MM.1S (cell line): ENCODE measurements around the gene CCN2.

Experiments used
- DNase-seq: peaks from one replicate; pipeline ENCODE4 v3.0.0-alpha.2; 2015
- H2AFZ ChIP-seq: fragments of 300-600 bp; sonication (generic); 2 replicates; pipeline ENCODE4 v1.6.0; 2016; ENCODE audit warnings: antibody characterized with exemption, low read length
- H3F3A ChIP-seq: fragments of 300-600 bp; sonication (generic); 2 replicates; pipeline ENCODE4 v1.6.1; 2016; ENCODE audit warnings: mild to moderate bottlenecking, antibody characterized with exemption, low read length, moderate library complexity, mixed read lengths; ENCODE audit not compliant: insufficient read depth
- H3K27ac ChIP-seq: fragments of 300-600 bp; sonication (generic); 2 replicates; pipeline ENCODE4 v1.5.1; 2016; ENCODE audit warnings: mild to moderate bottlenecking, low read length
- H3K27me3 ChIP-seq: fragments of 300-600 bp; sonication (generic); replicated peaks from 2 replicates; pipeline ENCODE4 v1.6.0; 2016; ENCODE audit warnings: low read length; ENCODE audit not compliant: insufficient read depth
- H3K36me3 ChIP-seq: fragments of 300-600 bp; sonication (generic); replicated peaks from 2 replicates; pipeline ENCODE4 v1.6.1; 2016; ENCODE audit warnings: mild to moderate bottlenecking, low read length, mixed read lengths; ENCODE audit not compliant: insufficient read depth
- H3K4me1 ChIP-seq: fragments of 300-600 bp; sonication (generic); 2 replicates; pipeline ENCODE4 v1.6.1; 2016; ENCODE audit warnings: low read length, mixed read lengths
- H3K4me2 ChIP-seq: fragments of 300-600 bp; sonication (generic); 2 replicates; pipeline ENCODE4 v1.6.0; 2016; ENCODE audit warnings: low read depth, low read length
- H3K4me3 ChIP-seq: fragments of 300-600 bp; sonication (generic); 2 replicates; pipeline ENCODE4 v1.5.1; 2016; ENCODE audit warnings: low read length, mixed read lengths
- H3K79me2 ChIP-seq: fragments of 300-600 bp; sonication (generic); 2 replicates; pipeline ENCODE4 v1.6.1; 2016; ENCODE audit warnings: mixed run types, low read length, mixed read lengths
- H3K9ac ChIP-seq: fragments of 300-600 bp; sonication (generic); 2 replicates; pipeline ENCODE4 v1.6.1; 2016; ENCODE audit warnings: low read length, mixed read lengths
- H3K9me2 ChIP-seq: fragments of 300-600 bp; sonication (generic); replicated peaks from 2 replicates; pipeline ENCODE4 v1.6.1; 2016; ENCODE audit warnings: mild to moderate bottlenecking, low read length, mixed read lengths; ENCODE audit not compliant: insufficient read depth
- H3K9me3 ChIP-seq: fragments of 300-600 bp; sonication (generic); replicated peaks from 2 replicates; pipeline ENCODE4 v1.6.1; 2016; ENCODE audit warnings: mild to moderate bottlenecking, low read length, mixed read lengths; ENCODE audit not compliant: insufficient read depth
- H4K20me1 ChIP-seq: fragments of 300-600 bp; sonication (generic); 2 replicates; pipeline ENCODE4 v1.6.1; 2016; ENCODE audit warnings: mild to moderate bottlenecking, low read length, moderate library complexity, mixed read lengths; ENCODE audit not compliant: insufficient read depth
- EZH2 ChIP-seq: fragments of 300-600 bp; sonication (generic); optimal IDR thresholded peaks from 2 replicates; pipeline ENCODE3; 2017; ENCODE audit warnings: low read depth, mild to moderate bottlenecking, antibody characterized with exemption, low read length, mixed read lengths
- EZH2phosphoT487 ChIP-seq: fragments of 300-600 bp; sonication (generic); IDR thresholded peaks from 2 replicates; pipeline ENCODE4 v1.6.1; 2018; ENCODE audit warnings: antibody characterized with exemption, low read length
- TF ChIP-seq, protein P1 (sequence below): fragments of 300-600 bp; sonication (generic); IDR thresholded peaks from 2 replicates; pipeline ENCODE4 v1.5.1; 2016; ENCODE audit warnings: antibody characterized with exemption, low read length, mixed read lengths

The CCN2 gene

DNA sequence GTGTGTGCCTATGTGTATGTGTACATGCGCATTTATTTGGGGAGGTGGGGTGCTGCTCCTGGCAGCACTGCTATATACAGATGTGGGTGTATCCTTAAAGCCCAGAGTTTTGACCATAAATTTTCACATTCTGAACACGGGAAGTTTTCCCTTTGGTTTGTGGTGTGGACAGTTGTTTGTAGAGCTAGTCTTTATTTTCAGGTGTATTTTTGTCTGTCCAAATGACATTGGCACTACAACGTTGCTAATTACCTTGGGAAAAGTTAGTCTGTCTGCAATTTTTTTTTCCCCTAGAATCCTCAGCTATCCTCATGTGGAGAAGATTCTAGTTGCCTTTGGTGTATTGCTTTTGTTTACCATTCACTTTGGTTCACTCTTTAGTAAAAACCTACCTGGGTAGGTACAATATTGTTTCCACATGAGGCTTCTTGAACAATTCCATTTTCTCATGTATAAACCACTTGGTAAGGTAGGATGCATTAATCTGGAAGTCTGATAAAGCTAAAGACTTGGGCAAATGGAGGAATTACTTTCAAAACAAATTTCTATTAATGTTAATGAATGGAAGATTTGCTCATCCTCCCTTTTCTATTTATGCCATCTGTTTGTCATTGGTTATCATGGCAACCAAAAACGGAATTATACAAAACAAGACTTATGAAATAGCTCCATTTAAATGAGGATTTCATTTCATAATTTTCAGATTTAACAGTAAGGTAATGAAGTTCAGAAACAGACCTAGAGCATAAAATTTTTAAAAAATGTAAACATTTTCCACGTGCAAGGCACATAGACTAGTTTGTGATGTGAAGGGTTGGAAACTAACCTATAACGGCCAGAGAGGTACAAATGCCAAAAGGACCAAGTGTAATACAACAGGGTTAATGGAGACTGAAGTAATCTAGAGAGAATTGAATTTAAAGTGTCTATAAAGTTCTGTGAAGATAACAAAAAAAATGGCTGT lies 3.9 kb downstream of the CCN2 start:
- H3K27ac ChIP-seq, result peak overlapping the region; percentile 64; the same call in 1 of the 2 replicates
- H3K27me3 ChIP-seq, result no peaks in the 10 kb centered on the region; the same call in 1 of the 2 replicates
- peak overlapping the region; percentile 36 for H3K4me2 ChIP-seq
- no peaks in the 10 kb centered on the region for H3K9me2 ChIP-seq
- H3K9me3 ChIP-seq, result no peaks in the 10 kb centered on the region
- H3F3A ChIP-seq, result peaks cover 8% of the 10 kb centered on the region; the same call in 1 of the 2 replicates
- TF ChIP-seq EZH2phosphoT487 (no peak), EZH2 (no peak)
- TF ChIP-seq, protein P1, sequence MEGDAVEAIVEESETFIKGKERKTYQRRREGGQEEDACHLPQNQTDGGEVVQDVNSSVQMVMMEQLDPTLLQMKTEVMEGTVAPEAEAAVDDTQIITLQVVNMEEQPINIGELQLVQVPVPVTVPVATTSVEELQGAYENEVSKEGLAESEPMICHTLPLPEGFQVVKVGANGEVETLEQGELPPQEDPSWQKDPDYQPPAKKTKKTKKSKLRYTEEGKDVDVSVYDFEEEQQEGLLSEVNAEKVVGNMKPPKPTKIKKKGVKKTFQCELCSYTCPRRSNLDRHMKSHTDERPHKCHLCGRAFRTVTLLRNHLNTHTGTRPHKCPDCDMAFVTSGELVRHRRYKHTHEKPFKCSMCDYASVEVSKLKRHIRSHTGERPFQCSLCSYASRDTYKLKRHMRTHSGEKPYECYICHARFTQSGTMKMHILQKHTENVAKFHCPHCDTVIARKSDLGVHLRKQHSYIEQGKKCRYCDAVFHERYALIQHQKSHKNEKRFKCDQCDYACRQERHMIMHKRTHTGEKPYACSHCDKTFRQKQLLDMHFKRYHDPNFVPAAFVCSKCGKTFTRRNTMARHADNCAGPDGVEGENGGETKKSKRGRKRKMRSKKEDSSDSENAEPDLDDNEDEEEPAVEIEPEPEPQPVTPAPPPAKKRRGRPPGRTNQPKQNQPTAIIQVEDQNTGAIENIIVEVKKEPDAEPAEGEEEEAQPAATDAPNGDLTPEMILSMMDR, result no peak
- peak overlapping the region; percentile 26; the same call in 1 of the 2 replicates for H2AFZ ChIP-seq
- no peaks in the 10 kb centered on the region for H3K36me3 ChIP-seq
- H3K79me2 ChIP-seq, result no peaks in the 10 kb centered on the region
- H3K4me1 ChIP-seq, result peaks cover 24% of the 10 kb centered on the region
- H3K4me3 ChIP-seq, result no peak overlapping the region
- peak overlapping the region; percentile 10; the same call in 1 of the 2 replicates for H3K9ac ChIP-seq
- no peak for DNase-seq
- H4K20me1 ChIP-seq, result no peaks in the 10 kb centered on the region

DNA sequence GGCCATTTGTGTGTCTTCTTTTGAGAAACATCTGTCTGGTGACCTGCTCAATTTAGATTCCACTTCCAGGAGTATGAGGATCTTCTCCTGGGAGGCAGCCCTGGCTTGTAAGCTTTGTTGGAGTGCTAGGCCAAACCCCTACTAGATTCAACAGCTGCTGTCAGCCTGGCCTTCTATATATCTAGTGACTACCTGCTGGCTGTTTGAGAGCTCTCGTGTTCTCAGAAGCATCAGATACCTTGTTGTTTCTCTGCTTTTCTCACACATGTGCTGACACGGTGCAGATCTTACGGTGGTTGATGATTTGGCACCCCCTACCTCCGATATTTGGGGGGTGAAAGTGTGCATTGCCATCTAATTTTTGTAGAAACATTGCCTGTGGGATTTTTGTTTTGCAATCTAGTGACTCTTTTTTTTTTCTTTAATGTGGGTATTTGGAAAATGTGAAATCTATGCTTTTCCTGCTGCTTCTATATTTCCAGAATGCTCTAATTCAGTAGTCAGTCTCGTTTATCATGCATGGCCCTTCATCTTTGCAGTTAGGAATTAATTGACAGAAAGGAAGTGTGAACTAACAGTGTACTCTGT lies 4.7 kb downstream of the CCN2 start:
- peak; percentile 70 for DNase-seq
- Histone ChIP-seq H3K4me2 (peak overlapping the region; percentile 36), H3K9me2 (no peaks in the 10 kb centered on the region), H3K4me1 (peaks cover 24% of the 10 kb centered on the region), H3K27ac (peak overlapping the region; percentile 64; the same call in 1 of the 2 replicates), H3K79me2 (no peaks in the 10 kb centered on the region), H3K4me3 (no peak overlapping the region), H2AFZ (peak overlapping the region; percentile 26), H3K9me3 (no peaks in the 10 kb centered on the region), H3K9ac (peak overlapping the region; percentile 10; the same call in 1 of the 2 replicates), H3K27me3 (no peaks in the 10 kb centered on the region; the same call in 1 of the 2 replicates), H3K36me3 (no peaks in the 10 kb centered on the region), H3F3A (peaks cover 8% of the 10 kb centered on the region; the same call in 1 of the 2 replicates), H4K20me1 (no peaks in the 10 kb centered on the region)
- no peak for TF ChIP-seq EZH2
- TF ChIP-seq, protein P1, result 0 out of 2 replicates have a peak, but pooled peaks have one; percentile 11

DNA sequence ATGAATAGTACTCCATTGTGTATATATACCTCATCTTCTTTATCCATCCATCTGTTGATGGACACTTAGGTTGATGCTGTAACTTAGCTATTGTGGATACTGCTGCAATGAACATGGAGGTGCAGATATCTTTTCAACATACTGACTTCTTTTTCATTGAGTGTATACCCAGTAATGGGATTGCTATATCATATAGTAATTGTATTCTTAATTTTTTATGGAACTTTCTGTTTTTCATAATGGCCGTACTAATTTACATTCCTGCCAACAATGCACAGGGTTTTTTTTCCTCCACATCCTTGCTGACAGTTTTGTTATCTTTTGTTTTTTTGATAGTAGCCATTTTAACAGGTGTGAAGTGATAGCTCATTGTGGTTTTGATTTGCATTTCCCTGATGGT lies 5.2 kb downstream of the CCN2 start:
- H3F3A ChIP-seq, result peaks cover 8% of the 10 kb centered on the region; the same call in 1 of the 2 replicates
- H3K4me3 ChIP-seq, result no peak overlapping the region
- H3K9ac ChIP-seq, result no peak overlapping the region

More for the DNA sequence above, 5.2 kb downstream of the CCN2 start:
- DNase-seq, result peak; percentile 47
- Histone ChIP-seq H3K27me3 (no peaks in the 10 kb centered on the region), H4K20me1 (no peaks in the 10 kb centered on the region), H3K27ac (peak overlapping the region; percentile 64; the same call in 1 of the 2 replicates), H3K4me2 (peak overlapping the region; percentile 36; the same call in 1 of the 2 replicates), H2AFZ (peak overlapping the region; percentile 26), H3K79me2 (no peaks in the 10 kb centered on the region), H3K36me3 (no peaks in the 10 kb centered on the region), H3K4me1 (peaks cover 24% of the 10 kb centered on the region), H3K9me3 (no peaks in the 10 kb centered on the region), H3K9me2 (no peaks in the 10 kb centered on the region)
- TF ChIP-seq EZH2phosphoT487, result no peak
